MCF 10A (cell line): ENCODE data around the gene USP14. TPM values are rescaled to one million over a fixed set of nuclear protein-coding genes. Genes with fewer than 3 reads are reported as not detected.
A peak's percentile ranks its signal among the peaks of the same experiment; 100 is the strongest.

Experiments used
- BruUV-seq: library from RNA; stranded (reverse); fragments of 400-500 nt; replicated peaks from 2 replicates; lab custom pipeline; 2021; lab: Mats Ljungman, UMichigan
- CTCF ChIA-PET: fragments of 300-600 bp; sonication (Branson Sonifier 250); formaldehyde crosslinking; extraction: SDS; loops from one replicate; lab custom pipeline; 2021; ENCODE audit warnings: antibody characterized with exemption, inconsistent platforms; lab: Yijun Ruan, JAX
- POLR2A ChIA-PET: fragments of 300-600, 350-650 bp; sonication (Branson Sonifier 250); formaldehyde crosslinking; extraction: SDS; loops from one replicate; lab custom pipeline; 2020; ENCODE audit warnings: antibody characterized with exemption, inconsistent platforms; lab: Yijun Ruan, JAX
- DNase-seq: peaks from one replicate; pipeline ENCODE4 v3.0.0-alpha.2; 2018; ENCODE audit not compliant: unreplicated experiment
- H3K27ac Mint-ChIP-seq: one replicate; pipeline ENCODE4 v1.8.0; 2022; ENCODE audit warnings: mild to moderate bottlenecking, low read depth, mixed read lengths; ENCODE audit not compliant: unreplicated experiment
- H3K27me3 Mint-ChIP-seq: one replicate; pipeline ENCODE4 v1.8.0; 2022; ENCODE audit warnings: mixed read lengths; ENCODE audit not compliant: insufficient read depth, unreplicated experiment
- H3K36me3 Mint-ChIP-seq: one replicate; pipeline ENCODE4 v1.8.0; 2022; ENCODE audit warnings: mild to moderate bottlenecking, moderate library complexity, mixed read lengths; ENCODE audit not compliant: insufficient read depth, unreplicated experiment
- H3K4me1 Mint-ChIP-seq: one replicate; pipeline ENCODE4 v1.8.0; 2022; ENCODE audit warnings: mixed read lengths; ENCODE audit not compliant: insufficient read depth, unreplicated experiment
- H3K4me3 Mint-ChIP-seq: one replicate; pipeline ENCODE4 v1.8.0; 2022; ENCODE audit warnings: mild to moderate bottlenecking, moderate library complexity, mixed read lengths; ENCODE audit not compliant: unreplicated experiment
- H3K9me3 Mint-ChIP-seq: one replicate; pipeline ENCODE4 v1.8.0; 2022; ENCODE audit warnings: mixed read lengths; ENCODE audit not compliant: unreplicated experiment
- intact Hi-C: fragments of 100-400 bp; cut with micrococcal nuclease; formaldehyde crosslinking; loops from 2 replicates; pipeline ENCODE4 v1.14.1; 2022
- total RNA-seq: library from RNA; stranded (reverse); gene quantifications from 2 replicates; pipeline ENCODE4 v1.2.3, GENCODE V29; 2022
- TF ChIP-seq, protein P1 (sequence below): fragments of 200-600 bp; IDR thresholded peaks from one replicate; pipeline ENCODE4 v1.8.0; 2022; ENCODE audit warnings: antibody characterized with exemption, mild to moderate bottlenecking; ENCODE audit not compliant: unreplicated experiment

The USP14 gene
- total RNA-seq, 1 experiment from 2014 or later, result 76.7 TPM

DNA sequence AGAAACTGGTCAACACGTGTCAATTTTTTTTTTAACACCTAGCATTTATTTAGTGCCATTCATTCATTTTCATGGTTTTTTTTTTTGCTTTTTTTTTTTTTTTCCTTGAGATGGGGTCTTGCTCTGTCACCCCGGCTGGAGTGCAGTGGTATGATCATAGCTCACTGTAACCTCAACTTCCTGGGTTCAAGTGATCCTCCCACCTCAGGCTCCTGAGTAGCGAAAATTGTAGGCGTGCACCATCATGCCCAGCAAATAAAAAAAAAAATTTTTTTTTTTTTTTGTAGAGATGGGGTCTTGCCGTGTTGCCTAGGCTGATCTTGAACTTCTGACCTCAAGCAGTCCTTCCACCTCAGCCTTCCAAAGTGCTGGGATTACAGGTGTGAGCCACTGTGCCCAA, 21.1 kb downstream of the USP14 start:
- H3K9me3 Mint-ChIP-seq, result no peaks in the 10 kb centered on the region
- no peaks in the 10 kb centered on the region for H3K27me3 Mint-ChIP-seq
- no peak for DNase-seq
- POLR2A ChIA-PET, result no interaction called here
- no TSS peak for BruUV-seq
- H3K4me1 Mint-ChIP-seq, result peaks cover 9% of the 10 kb centered on the region
- no peak overlapping the region for H3K4me3 Mint-ChIP-seq
- TF ChIP-seq, protein P1, sequence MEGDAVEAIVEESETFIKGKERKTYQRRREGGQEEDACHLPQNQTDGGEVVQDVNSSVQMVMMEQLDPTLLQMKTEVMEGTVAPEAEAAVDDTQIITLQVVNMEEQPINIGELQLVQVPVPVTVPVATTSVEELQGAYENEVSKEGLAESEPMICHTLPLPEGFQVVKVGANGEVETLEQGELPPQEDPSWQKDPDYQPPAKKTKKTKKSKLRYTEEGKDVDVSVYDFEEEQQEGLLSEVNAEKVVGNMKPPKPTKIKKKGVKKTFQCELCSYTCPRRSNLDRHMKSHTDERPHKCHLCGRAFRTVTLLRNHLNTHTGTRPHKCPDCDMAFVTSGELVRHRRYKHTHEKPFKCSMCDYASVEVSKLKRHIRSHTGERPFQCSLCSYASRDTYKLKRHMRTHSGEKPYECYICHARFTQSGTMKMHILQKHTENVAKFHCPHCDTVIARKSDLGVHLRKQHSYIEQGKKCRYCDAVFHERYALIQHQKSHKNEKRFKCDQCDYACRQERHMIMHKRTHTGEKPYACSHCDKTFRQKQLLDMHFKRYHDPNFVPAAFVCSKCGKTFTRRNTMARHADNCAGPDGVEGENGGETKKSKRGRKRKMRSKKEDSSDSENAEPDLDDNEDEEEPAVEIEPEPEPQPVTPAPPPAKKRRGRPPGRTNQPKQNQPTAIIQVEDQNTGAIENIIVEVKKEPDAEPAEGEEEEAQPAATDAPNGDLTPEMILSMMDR, result no peak
- H3K27ac Mint-ChIP-seq, result no peak overlapping the region
- CTCF ChIA-PET, result interaction anchor here (0.6 kb wide), 1 partner anchor 480 kb away, joined by 4 read pairs; no protein-coding TSS in a partner anchor
- intact Hi-C loops, result no loop called here
- H3K36me3 Mint-ChIP-seq, result peaks cover 51% of the 10 kb centered on the region

DNA sequence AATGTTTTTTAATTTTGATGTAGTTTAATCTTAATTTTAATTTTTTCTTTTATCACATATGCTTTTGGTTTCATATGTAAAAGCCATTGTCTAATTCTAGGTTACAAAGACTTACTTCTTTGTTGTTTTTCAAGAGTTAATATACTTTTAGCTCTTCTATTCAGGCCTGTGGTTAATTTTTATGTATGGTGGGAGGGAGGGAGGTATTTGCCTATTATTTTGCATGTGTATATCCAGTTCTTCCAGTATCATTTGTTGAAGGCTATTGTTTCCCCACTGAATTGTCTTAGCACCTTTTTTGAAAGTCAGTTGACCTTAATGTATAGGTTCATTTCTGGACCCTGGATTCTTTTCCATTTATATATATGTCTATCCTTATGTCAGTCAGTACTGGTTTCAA, 23.4 kb downstream of the USP14 start:
- TF ChIP-seq, protein P1, result no peak
- Mint-ChIP-seq H3K9me3 (no peaks in the 10 kb centered on the region), H3K4me1 (peaks cover 9% of the 10 kb centered on the region), H3K27ac (no peak overlapping the region), H3K36me3 (peaks cover 51% of the 10 kb centered on the region), H3K4me3 (no peak overlapping the region), H3K27me3 (no peaks in the 10 kb centered on the region)
- CTCF ChIA-PET, result no interaction called here
- intact Hi-C loops, result no loop called here
- DNase-seq, result no peak
- BruUV-seq, result TSS peak; percentile 6
- POLR2A ChIA-PET, result interaction anchor here (0.6 to 1.2 kb wide), 3 partner anchors 10 to 466 kb away, joined by 3 to 5 read pairs (median 4); no protein-coding TSS in a partner anchor

DNA sequence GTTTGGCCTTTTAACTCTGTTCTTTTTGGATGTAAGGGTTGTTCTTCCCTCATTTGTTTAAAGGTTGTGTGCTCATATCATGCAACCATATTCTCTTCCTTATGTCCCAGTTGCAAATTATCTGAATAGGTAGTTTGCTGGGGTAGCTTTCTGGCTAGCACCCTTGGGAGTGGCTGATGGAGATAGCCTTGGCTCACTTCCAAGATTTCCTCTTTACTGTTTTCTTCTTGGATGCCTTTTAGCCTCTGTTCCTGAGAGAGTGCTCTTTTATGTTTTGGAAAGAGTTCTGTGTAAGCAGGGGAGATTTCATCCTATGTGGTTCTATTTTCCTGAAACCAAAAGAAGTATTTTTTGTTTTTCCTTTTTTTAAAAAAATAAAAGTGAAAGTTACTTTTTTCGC, 25.4 kb downstream of the USP14 start:
- Mint-ChIP-seq H3K27me3 (no peaks in the 10 kb centered on the region), H3K27ac (peak overlapping the region; percentile 40), H3K36me3 (peaks cover 45% of the 10 kb centered on the region), H3K4me3 (no peak overlapping the region), H3K4me1 (peaks cover 9% of the 10 kb centered on the region), H3K9me3 (no peaks in the 10 kb centered on the region)
- CTCF ChIA-PET, result interaction anchor here (0.6 kb wide), 1 partner anchor 19 kb away, joined by 3 read pairs; no protein-coding TSS in a partner anchor
- BruUV-seq, result no TSS peak
- TF ChIP-seq, protein P1, result no peak
- intact Hi-C loops, result no loop called here
- DNase-seq, result peak; percentile 29
- POLR2A ChIA-PET, result no interaction called here

DNA sequence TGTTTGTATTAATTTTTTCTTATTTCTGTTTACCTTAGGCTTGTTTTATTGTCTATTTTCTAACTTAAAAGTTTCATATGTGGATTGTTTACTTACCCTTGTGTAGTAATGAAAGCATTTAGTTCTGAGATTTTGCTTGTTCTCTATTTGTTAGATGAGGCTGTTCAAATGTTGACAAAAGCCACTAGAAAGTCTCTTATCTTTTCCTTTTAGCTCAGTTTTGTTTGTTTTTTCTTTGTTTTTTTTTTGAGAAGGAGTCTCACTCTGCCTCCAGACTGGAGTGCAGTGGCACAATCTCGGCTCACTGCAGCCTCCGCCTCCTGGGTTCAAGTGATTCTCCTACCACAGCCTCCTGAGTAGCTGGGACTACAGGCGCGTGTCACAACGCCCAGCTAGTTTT, 30.9 kb downstream of the USP14 start:
- POLR2A ChIA-PET, result interaction anchor here (0.7 kb wide), 1 partner anchor 472 kb away, joined by 4 read pairs; no protein-coding TSS in a partner anchor
- Mint-ChIP-seq H3K9me3 (no peaks in the 10 kb centered on the region), H3K4me3 (no peak overlapping the region), H3K27ac (no peak overlapping the region), H3K36me3 (peaks cover 50% of the 10 kb centered on the region), H3K27me3 (no peaks in the 10 kb centered on the region), H3K4me1 (no peaks in the 10 kb centered on the region)
- TF ChIP-seq, protein P1, result no peak
- no TSS peak for BruUV-seq
- intact Hi-C loops, result no loop called here
- DNase-seq, result no peak
- CTCF ChIA-PET, result no interaction called here
